SKM-1 treated with dmso at 0.1 percent for 144 hours (cell line): ENCODE results near the gene RHOH.
"Not testable (repeated sequence)": the region's sequence is repeated elsewhere in the genome, so short reads cannot be mapped to it uniquely, and the experiment has no call there.

Experiments used
- DNase-seq: peaks from one replicate; lab custom pipeline; 2025; ENCODE audit not compliant: unreplicated experiment; lab: John Stamatoyannopoulos, UW

Gene RHOH

GRCh38 chr4:40290611-40291186 lies 93.9 kb downstream of the RHOH start:
- DNase-seq = not testable (repeated sequence)

GRCh38 chr4:40292313-40292759 lies 95.5 kb downstream of the RHOH start:
- no peak for DNase-seq

GRCh38 chr4:40294339-40294738 lies 97.5 kb downstream of the RHOH start:
- no peak for DNase-seq

GRCh38 chr4:40295030-40295429 lies 98.2 kb downstream of the RHOH start:
- DNase-seq = not testable (repeated sequence)

GRCh38 chr4:40295572-40295971 lies 98.7 kb downstream of the RHOH start:
- DNase-seq = no peak
